ENCODE results near the gene MT3. TPM values are rescaled to one million over a fixed set of nuclear protein-coding genes. Genes with fewer than 3 reads are reported as not detected.

MT3 gene
- total RNA-seq, 3 donors from 2014 or later (not counting 1 experiment from before 2014, with no cell fraction given) = not detected

DNA sequence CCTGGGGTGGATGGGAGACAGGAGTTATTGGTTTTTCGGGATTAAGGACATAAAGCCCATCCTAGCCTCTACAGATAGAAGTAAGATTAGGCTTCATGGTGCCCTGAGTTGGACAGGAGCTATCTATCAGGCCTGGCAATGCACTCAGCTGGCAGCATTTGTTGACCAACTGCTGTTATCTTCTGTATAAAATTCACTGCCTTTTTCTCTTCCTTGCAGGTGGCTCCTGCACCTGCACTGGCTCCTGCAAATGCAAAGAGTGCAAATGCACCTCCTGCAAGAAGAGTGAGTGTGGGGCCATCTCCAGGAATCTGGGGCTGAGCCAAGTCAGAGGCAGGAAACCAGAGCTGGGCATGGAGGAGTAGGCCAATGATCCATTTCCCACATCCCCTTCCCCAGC is 49.7 kb downstream of the MT3 start:
- no peaks in the 10 kb centered on the region for H3K9me3 ChIP-seq (ENCODE audit: control insufficient read depth, insufficient read depth, low read length)
- peaks cover 33% of the 10 kb centered on the region for H3K4me1 ChIP-seq (ENCODE audit: control insufficient read depth, insufficient read depth, low read length)
- Mint-ChIP-seq H3K4me3 (no peak overlapping the region), H3K27ac (no peak overlapping the region), H3K9me3 (no peaks in the 10 kb centered on the region), H3K36me3 (no peaks in the 10 kb centered on the region), H3K4me1 (peaks cover 20 to 22% of the 10 kb centered on the region in 2 donors), H3K27me3 (ENCODE audit: low read depth in 2 of 2) (peaks cover 63 to 64% of the 10 kb centered on the region in 2 donors)
- TF ChIP-seq, protein P1, sequence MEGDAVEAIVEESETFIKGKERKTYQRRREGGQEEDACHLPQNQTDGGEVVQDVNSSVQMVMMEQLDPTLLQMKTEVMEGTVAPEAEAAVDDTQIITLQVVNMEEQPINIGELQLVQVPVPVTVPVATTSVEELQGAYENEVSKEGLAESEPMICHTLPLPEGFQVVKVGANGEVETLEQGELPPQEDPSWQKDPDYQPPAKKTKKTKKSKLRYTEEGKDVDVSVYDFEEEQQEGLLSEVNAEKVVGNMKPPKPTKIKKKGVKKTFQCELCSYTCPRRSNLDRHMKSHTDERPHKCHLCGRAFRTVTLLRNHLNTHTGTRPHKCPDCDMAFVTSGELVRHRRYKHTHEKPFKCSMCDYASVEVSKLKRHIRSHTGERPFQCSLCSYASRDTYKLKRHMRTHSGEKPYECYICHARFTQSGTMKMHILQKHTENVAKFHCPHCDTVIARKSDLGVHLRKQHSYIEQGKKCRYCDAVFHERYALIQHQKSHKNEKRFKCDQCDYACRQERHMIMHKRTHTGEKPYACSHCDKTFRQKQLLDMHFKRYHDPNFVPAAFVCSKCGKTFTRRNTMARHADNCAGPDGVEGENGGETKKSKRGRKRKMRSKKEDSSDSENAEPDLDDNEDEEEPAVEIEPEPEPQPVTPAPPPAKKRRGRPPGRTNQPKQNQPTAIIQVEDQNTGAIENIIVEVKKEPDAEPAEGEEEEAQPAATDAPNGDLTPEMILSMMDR (IDR thresholded peaks at IDR 0.05) = no peak
- intact Hi-C loops (cut with micrococcal nuclease) = no loop called here
- DNase-seq (no peak), ATAC-seq (no peak)
- H3K4me3 ChIP-seq (ENCODE audit: low read length) = no peak overlapping the region
- no peak overlapping the region for H3K27ac ChIP-seq (ENCODE audit: low read length)
- no peaks in the 10 kb centered on the region for H3K36me3 ChIP-seq (ENCODE audit: control insufficient read depth, insufficient read depth, low read length)
- peaks cover 39% of the 10 kb centered on the region for H3K27me3 ChIP-seq (ENCODE audit: control insufficient read depth, insufficient read depth, low read length)
- WGBS (ENCODE audit: insufficient coverage) = 85% methylated on average over 1 of the region's 1 CpG

DNA sequence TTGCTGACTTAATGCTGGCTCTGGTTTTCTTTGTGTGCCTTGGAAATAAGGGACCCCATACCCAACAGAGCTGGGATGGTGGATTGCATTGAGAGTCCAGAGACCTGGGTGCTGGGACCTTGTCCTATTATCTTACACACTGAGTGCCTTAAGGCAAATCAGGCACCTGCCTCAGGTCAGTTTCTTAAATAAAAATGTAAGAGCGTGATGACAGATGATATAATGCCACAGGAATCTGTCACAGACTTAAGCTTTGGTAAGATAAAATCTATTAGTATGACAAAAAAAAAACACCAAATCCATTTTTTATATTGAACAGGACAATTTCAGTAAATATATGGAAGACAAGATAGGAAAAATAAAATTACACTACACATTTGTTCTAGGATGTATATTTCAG is 50.7 kb downstream of the MT3 start:
- peaks cover 22 to 23% of the 10 kb centered on the region in 2 donors for H3K4me1 Mint-ChIP-seq
- ATAC-seq = no peak

More for the DNA sequence above, 50.7 kb downstream of the MT3 start:
- H3K4me1 ChIP-seq (ENCODE audit: control insufficient read depth, insufficient read depth, low read length) = peaks cover 33% of the 10 kb centered on the region
- H3K4me3 ChIP-seq (ENCODE audit: low read length) = no peak overlapping the region
- no peak for DNase-seq
- Mint-ChIP-seq H3K27ac (no peak overlapping the region), H3K4me3 (no peak overlapping the region), H3K27me3 (ENCODE audit: low read depth in 2 of 2) (peaks cover 58 to 64% of the 10 kb centered on the region in 2 donors), H3K9me3 (no peaks in the 10 kb centered on the region), H3K36me3 (no peaks in the 10 kb centered on the region)
- no CpG with 5 or more reads among the region's 1 CpG for whole genome bisulfite sequencing (ENCODE audit: insufficient coverage)
- H3K36me3 ChIP-seq (ENCODE audit: control insufficient read depth, insufficient read depth, low read length) = no peaks in the 10 kb centered on the region
- TF ChIP-seq, protein P1 (IDR thresholded peaks at IDR 0.05) = no peak
- intact Hi-C loops (cut with micrococcal nuclease) = no loop called here
- no peaks in the 10 kb centered on the region for H3K9me3 ChIP-seq (ENCODE audit: control insufficient read depth, insufficient read depth, low read length)
- H3K27ac ChIP-seq (ENCODE audit: low read length) = no peak overlapping the region
- H3K27me3 ChIP-seq (ENCODE audit: control insufficient read depth, insufficient read depth, low read length) = peaks cover 32% of the 10 kb centered on the region

Other genes with a start within 250 kb of the MT3 start
- gene AMFR, start 164.0 kb upstream of the MT3 start, total RNA-seq = 10 to 100 TPM; 58.4 to 87.1 (median 71.7) TPM
- gene NUDT21, start 138.2 kb upstream of the MT3 start, total RNA-seq = 100 to 1,000 TPM in 1 of 3 donors, 10 to 100 TPM in 2; 78.1 to 108 (median 90.0) TPM
- 10 to 100 TPM; 12.7 to 20.6 (median 13.1) TPM for gene OGFOD1, start 138.0 kb upstream of the MT3 start, total RNA-seq
- 10 to 100 TPM; 36.8 to 40.3 (median 38.2) TPM for gene BBS2, start 69.5 kb upstream of the MT3 start, total RNA-seq
- not detected for gene MT4, start 24.5 kb upstream of the MT3 start, total RNA-seq
- 10 to 100 TPM; 33.0 to 81.5 (median 70.6) TPM for gene MT2A, start 19.1 kb downstream of the MT3 start, total RNA-seq
- gene MT1E, start 36.3 kb downstream of the MT3 start, total RNA-seq = 1 to 10 TPM in 1 of 3 donors, under 1 TPM in 1, not detected in 1; 0.40 to 3.2 TPM
- gene MT1M, start 43.1 kb downstream of the MT3 start, total RNA-seq = not detected
- gene MT1A, start 49.1 kb downstream of the MT3 start, total RNA-seq = not detected
- not detected for gene MT1B, start 62.4 kb downstream of the MT3 start, total RNA-seq
- gene MT1F, start 68.4 kb downstream of the MT3 start, total RNA-seq = 1 to 10 TPM; 3.8 to 8.0 (median 5.4) TPM
- gene MT1G, start 78.5 kb downstream of the MT3 start, total RNA-seq = 1 to 10 TPM in 1 of 3 donors, under 1 TPM in 1, not detected in 1; 0.80 to 1.5 TPM
- gene MT1H, start 80.3 kb downstream of the MT3 start, total RNA-seq = not detected
- gene MT1X, start 92.9 kb downstream of the MT3 start, total RNA-seq = 10 to 100 TPM; 17.6 to 23.1 (median 20.0) TPM
- 10 to 100 TPM; 83.7 to 88.8 (median 87.9) TPM for gene NUP93, start 140.6 kb downstream of the MT3 start, total RNA-seq